ENCODE results near the gene MMRN2.

The MMRN2 gene

DNA sequence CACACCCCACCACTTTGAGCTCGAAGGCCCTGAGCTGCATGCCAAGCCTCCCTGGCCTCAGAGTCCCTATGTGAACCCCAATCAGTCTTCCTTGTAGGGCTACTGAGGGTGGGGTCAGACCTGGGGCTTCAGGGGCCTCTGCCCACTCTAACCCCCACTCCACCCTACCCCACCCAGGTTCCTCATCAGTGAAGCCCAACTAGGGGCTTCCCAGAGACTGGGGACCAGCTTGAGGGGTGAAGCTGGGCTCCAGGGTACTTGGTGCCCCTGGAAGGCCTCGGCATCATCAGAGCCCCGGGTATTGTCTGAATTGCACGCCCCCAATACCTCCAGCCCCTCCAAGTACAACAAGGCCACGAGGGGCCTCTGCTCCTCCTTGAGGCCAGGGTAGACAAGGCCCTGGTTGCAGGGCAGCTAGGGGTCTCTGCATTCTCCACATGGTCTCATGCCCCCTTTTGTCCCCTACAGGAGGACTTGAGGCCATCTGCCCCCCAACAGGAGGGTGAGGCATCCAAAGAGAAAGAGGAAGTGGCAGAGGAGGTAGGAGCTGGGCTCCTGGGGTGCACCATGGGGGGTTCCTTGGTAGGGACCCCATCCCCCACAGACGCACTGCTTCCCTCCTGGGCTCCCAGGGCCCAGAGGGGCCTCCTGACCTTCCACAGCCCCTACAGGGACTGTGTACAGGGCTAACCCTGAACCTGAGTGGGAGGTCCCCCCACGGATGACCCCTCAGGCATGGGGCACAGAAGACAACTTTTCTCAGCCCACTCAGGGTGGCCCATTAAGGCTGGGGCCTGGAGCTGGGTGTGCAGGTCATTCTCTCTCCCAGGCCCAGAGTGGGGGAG is 4.9 kb upstream of the MMRN2 start:
- TF ChIP-seq, protein P1, sequence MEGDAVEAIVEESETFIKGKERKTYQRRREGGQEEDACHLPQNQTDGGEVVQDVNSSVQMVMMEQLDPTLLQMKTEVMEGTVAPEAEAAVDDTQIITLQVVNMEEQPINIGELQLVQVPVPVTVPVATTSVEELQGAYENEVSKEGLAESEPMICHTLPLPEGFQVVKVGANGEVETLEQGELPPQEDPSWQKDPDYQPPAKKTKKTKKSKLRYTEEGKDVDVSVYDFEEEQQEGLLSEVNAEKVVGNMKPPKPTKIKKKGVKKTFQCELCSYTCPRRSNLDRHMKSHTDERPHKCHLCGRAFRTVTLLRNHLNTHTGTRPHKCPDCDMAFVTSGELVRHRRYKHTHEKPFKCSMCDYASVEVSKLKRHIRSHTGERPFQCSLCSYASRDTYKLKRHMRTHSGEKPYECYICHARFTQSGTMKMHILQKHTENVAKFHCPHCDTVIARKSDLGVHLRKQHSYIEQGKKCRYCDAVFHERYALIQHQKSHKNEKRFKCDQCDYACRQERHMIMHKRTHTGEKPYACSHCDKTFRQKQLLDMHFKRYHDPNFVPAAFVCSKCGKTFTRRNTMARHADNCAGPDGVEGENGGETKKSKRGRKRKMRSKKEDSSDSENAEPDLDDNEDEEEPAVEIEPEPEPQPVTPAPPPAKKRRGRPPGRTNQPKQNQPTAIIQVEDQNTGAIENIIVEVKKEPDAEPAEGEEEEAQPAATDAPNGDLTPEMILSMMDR (IDR thresholded peaks at IDR 0.05), result no peak
- Histone ChIP-seq H3K4me3 (no peak overlapping the region), H3K27ac (no peak overlapping the region)
- peak; percentile 62 for DNase-seq (ENCODE audit: low spot score)

DNA sequence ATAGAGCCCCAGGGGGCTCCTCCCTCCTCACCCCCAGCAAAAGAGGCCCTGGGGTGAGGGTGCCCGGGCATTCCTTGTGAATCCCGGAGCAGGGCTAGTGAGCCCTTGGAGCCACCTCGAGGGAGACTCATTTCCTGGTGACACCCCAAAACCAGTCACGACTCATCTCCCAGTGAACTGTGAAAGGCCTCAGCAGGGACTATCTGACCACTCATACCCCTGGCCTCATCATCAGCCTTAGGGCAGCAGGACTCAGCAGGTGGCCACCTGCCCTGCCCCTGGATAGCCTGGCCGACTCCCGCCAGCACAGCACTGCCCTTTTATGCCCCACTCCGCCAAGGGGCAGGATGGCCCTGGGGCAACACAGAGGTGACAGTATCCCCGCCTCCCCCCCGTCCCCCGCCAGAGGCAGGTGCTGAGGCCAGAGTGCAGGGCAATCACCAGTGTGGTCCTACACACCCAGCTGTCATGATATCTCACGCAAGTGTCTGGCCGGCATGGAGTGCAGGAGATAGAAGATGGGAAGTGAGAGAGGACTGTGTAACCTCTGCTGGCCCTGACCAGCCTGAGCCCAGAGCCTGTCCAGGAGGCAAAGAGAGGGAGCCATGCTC is 4.2 kb upstream of the MMRN2 start:
- DNase-seq (ENCODE audit: low spot score), result peak; percentile 60
- no peak overlapping the region for H3K4me3 ChIP-seq
- H3K27ac ChIP-seq, result no peak overlapping the region
- TF ChIP-seq, protein P1 (IDR thresholded peaks at IDR 0.05), result no peak

GRCh38 chr10:86960863-86961434 is 3.5 kb upstream of the MMRN2 start:
- H3K4me3 ChIP-seq, result peak overlapping the region; percentile 66
- H3K27ac ChIP-seq, result peak overlapping the region in 1 of 2 donors; percentile 94
- no peak for DNase-seq (ENCODE audit: low spot score)
- TF ChIP-seq, protein P1 (IDR thresholded peaks at IDR 0.05), result no peak

- DNase-seq (ENCODE audit: low spot score), result peak; percentile 80
- Histone ChIP-seq H3K4me3 (peak overlapping the region; percentile 66), H3K27ac (peak overlapping the region; percentile 93 to 94)
- TF ChIP-seq, protein P1 (IDR thresholded peaks at IDR 0.05), result peak; percentile 97
Observed at GRCh38 chr10:86960003-86960862, 2.8 kb upstream of the MMRN2 start.

GRCh38 chr10:86959737-86960002 is 2.3 kb upstream of the MMRN2 start:
- Histone ChIP-seq H3K27ac (peak overlapping the region; percentile 93 to 94), H3K4me3 (peak overlapping the region; percentile 66)
- DNase-seq (ENCODE audit: low spot score), result no peak
- TF ChIP-seq, protein P1 (IDR thresholded peaks at IDR 0.05), result no peak

DNA sequence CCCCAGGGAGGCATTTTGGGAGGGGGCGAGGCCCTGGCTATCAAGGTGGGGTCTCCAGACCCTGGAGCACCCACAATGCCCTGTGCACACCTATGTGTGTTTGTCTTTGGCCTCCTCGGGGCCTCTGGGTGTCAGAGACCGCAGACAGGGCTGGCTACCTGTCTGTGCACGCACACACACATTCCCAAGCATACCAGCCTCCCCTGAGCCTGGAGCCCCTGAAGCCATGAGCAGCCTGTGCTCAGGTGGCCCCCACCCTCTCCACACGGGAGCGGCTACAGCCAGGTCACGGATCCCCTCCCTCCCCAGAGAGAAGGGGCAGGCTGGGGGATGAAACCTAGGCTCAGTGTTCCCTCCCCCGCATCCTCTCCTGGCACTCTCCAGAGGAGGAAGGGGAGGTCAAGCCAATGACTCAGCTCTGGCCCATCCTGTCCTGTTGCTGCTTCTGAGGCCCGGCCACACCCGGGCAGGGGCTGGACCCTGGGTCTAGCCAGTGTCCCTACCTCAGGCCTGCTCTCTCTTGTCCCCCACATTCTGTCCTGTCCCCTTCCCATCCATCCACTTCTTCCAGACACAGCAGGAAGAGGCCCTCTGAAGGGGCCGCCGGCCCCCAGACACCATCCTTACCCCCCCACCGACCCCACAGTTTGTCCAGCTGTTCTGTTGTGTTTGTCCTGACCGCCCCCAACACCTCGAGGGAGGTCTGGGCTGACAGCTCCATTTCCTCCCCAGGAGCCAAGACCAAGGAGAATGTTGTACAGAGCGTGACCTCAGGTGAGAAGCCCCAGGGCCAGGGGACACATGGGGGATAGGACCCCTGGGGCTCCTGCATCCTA is 1.7 kb upstream of the MMRN2 start:
- TF ChIP-seq, protein P1 (IDR thresholded peaks at IDR 0.05), result no peak
- H3K27ac ChIP-seq, result peak overlapping the region; percentile 93 to 94
- peak overlapping the region; percentile 66 for H3K4me3 ChIP-seq
- peak; percentile 83 for DNase-seq (ENCODE audit: low spot score)
